ENCODE data around the gene COMT. TPM values are rescaled to one million over a fixed set of nuclear protein-coding genes. Genes with fewer than 3 reads are reported as not detected.
"Not testable (repeated sequence)": the region's sequence is repeated elsewhere in the genome, so short reads cannot be mapped to it uniquely, and the experiment has no call there.

Gene COMT
- total RNA-seq, 1 donor from 2014 or later: 104 TPM

- ATAC-seq: no peak
- no peak for DNase-seq (ENCODE audit: missing footprints)
- intact Hi-C loops (cut with DNase I): no loop called here
Observed at GRCh38 chr22:19905347-19906276, 36.0 kb upstream of the COMT start.

DNA sequence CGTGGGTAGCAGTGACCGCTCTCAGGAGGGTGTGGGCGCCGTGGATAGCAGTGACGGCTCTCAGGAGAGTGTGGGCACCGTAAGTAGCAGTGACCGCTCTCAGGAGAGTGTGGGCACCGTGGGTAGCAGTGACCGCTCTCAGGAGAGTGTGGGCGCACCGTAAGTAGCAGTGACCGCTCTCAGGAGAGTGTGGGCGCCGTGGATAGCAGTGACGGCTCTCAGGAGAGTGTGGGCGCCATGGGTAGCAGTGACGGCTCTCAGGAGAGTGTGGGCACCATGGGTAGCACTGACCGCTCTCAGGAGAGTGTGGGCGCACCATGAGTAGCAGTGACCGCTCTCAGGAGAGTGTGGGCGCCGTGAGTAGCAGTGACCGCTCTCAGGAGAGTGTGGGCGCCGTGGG is 34.7 kb upstream of the COMT start:
- ATAC-seq; DNase-seq (ENCODE audit: missing footprints); intact Hi-C loops (cut with DNase I): not testable (repeated sequence)

DNA sequence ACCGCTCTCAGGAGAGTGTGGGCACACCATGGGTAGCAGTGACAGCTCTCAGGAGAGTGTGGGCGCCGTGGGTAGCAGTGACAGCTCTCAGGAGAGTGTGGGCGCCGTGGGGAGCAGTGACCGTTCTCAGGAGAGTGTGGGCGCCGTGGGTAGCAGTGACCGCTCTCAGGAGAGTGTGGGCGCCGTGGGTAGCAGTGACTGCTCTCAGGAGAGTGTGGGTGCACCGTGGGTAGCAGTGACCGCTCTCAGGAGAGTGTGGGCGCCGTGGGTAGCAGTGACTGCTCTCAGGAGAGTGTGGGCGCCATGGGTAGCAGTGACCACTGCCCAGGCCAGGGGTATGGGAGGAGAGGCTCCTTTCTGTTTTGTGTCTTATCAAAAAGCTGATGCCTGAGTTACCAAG is 33.7 kb upstream of the COMT start:
- ATAC-seq; intact Hi-C loops (cut with DNase I); DNase-seq (ENCODE audit: missing footprints): not testable (repeated sequence)

DNA sequence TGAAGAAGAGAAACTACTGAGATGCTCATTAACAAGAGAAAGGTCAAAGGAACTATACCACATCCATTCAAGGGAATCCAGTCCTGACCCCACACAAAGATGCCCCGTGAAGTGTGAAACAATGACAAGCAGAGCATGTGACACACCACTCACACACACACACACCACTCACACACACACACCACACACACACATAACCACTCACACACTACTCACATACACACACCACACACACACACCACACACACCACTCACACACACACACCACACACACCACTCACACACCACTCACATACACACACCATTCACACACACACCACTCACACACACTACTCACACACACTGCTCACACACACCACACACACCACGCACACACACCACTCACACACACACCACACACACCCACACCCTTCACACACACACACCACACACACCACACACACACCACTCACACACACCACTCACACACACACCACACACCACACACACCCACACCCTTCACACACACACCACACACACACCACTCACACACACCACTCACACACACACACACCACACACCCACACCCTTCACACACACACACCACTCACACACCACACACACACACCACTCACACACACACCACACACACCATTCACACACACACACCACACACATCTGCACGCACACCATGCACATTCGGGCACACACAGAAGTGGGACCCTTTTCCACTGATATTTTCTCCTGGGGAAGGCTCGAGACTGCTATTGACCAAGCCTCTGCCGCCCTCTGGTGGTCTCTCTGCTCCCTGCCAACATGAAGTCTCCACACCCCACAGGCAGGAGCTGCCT is 32.0 kb upstream of the COMT start:
- ATAC-seq (peak; percentile 89), DNase-seq (ENCODE audit: missing footprints) (peak; percentile 91)
- intact Hi-C loops (cut with DNase I): loop anchor here (1.0 kb wide), 1 partner anchor 179 kb away; no protein-coding TSS in a partner anchor

GRCh38 chr22:19910180-19910744 is 31.3 kb upstream of the COMT start:
- intact Hi-C loops (cut with DNase I): loop anchor here (1.0 kb wide), 1 partner anchor 180 kb away; no protein-coding TSS in a partner anchor
- ATAC-seq: no peak
- no peak for DNase-seq (ENCODE audit: missing footprints)

GRCh38 chr22:19911540-19912270 is 29.9 kb upstream of the COMT start:
- peak; percentile 12 for ATAC-seq
- intact Hi-C loops (cut with DNase I): no loop called here
- DNase-seq (ENCODE audit: missing footprints): no peak

DNA sequence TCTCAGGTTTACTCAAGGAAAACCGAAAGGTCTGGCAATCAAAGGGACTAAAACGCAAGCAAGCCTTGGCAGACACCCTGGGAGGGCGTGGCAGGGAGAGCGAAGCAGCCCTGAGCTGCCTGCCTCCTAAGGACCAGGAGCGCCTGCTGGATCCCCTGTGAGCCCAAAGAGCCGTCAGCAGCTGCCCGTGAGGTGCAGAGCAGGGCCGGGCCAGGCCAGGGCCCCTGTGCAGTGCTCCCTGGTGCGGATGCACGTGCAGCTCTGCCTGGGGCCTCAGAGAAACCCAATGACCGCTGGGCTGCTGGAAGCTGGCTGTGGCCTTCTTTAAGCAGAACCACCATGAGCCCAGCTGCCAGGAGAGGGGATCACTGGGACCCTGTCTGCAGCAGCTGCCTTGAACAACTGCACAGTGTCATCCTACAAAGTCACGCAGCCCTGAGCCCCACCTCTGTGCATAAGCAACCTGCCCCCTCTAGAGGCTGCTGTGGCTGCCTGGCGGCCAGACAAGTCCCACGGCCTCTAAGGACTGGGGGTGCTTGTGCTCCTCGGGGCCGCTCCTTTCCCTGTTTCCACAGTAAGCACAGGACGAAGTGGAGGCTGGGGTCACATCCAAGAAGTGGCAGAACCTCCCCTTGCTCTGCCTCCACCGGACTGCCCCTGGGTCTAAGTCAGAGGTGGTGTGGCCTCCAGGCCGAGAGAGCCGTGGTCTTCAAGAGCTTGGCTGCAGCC is 29.1 kb upstream of the COMT start:
- DNase-seq (ENCODE audit: missing footprints) (no peak), ATAC-seq (no peak)
- intact Hi-C loops (cut with DNase I): no loop called here

- ATAC-seq (no peak), DNase-seq (ENCODE audit: missing footprints) (no peak)
- intact Hi-C loops (cut with DNase I): no loop called here
Observed at GRCh38 chr22:19913337-19913936, 28.1 kb upstream of the COMT start.

GRCh38 chr22:19914201-19914943 is 27.2 kb upstream of the COMT start:
- ATAC-seq (no peak), DNase-seq (ENCODE audit: missing footprints) (no peak)
- intact Hi-C loops (cut with DNase I): no loop called here

- intact Hi-C loops (cut with DNase I): no loop called here
- ATAC-seq (no peak), DNase-seq (ENCODE audit: missing footprints) (no peak)
Observed at GRCh38 chr22:19915287-19915954, 26.2 kb upstream of the COMT start.

DNA sequence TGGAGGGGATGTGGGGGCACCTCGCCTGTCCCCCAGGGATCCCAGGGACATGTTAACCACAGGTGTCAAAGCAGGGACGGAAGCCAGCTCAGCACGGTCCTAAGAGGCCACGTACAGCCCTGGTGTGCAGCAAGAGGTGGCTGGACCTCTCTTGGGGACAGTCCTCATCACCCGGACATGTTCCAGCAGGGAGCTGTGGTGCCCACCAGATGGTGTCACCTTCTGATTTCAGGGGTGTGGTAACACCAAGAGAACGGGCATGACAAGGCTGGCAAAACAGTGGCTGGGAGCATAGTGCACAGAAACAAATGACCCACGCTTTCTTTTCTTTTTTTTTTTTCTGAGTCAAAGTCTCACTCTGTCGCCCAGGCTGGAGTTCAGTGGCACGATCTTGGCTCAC is 25.6 kb upstream of the COMT start:
- no peak for DNase-seq (ENCODE audit: missing footprints)
- intact Hi-C loops (cut with DNase I): no loop called here
- ATAC-seq: no peak

GRCh38 chr22:19916941-19917340 is 24.6 kb upstream of the COMT start:
- intact Hi-C loops (cut with DNase I): no loop called here
- ATAC-seq (no peak), DNase-seq (ENCODE audit: missing footprints) (no peak)

DNA sequence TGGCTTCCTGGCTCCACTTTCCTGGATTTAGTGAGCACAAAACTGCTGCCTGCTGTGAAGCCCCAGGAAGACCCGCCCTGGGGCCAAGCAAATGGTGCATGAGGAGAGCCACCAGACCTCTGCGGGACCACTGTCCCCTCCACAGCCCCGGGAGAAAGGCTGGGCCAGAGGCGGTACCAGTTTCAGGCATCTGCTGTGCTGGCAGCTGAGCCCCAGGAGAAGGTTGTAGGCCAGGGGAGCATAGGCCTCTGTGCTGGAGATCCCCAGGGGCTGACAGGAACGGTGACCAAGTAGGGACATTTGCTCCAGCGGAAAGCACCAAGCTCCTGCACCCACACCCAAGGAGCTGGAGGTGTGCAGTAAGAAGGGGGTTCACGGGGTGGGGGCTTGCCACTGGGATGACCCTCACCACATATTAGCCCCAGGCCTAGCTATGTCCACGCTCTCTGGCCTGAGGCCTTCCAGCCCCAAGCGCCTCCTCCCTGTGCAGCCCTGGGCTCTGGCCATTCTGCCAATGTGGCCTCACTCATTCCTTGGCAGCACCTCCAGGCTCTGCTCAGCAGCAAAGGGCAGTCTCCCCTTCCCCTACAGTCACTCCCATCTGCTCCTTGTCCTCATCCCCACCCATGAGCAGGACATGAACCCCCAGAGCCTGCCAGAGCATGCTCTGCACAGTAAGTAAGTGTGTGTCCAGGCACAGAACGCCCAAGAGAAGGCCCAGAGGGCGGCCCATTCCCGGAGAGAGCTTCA is 24.0 kb upstream of the COMT start:
- ATAC-seq: peak; percentile 26
- DNase-seq (ENCODE audit: missing footprints): no peak
- intact Hi-C loops (cut with DNase I): no loop called here

DNA sequence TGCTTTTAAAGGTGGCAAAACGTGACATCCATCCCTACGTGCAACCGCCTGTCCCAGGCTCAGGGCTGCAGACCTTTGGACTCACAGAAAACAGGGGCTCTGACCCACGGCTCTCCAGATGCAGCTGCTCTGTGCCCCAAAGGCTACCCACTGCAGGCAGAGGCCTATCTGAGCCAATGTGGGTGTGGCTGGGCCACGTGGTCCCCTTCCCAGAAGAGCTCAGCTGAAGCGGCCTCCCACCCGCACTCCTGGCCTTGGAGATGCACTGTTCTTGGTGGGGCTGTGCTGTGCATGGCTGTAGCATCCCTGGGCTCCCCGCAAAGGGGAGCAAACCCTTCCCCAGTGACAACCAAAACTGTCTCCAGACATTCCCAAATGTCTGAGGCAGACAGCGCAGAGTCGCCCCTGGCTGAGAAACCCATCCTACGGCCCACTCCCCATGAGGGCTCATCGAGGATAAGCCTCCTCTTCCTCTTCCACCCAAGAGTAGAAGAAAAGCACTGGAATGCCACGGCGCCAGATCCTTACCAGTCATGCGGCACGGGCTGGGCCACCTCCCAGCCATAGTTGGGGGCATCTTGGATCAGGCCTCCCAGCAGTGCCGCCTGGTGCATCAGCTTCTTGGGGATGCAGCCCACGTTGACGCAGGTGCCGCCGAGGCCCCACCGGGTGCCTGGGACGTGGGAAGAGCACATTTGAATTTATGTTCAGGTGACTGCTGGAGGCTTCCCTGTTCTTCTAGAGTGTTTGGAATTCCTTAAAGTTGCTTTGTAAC is 23.1 kb upstream of the COMT start:
- DNase-seq (ENCODE audit: missing footprints): no peak
- ATAC-seq: no peak
- intact Hi-C loops (cut with DNase I): no loop called here

- no peak for DNase-seq (ENCODE audit: missing footprints)
- ATAC-seq: no peak
- intact Hi-C loops (cut with DNase I): no loop called here
Observed at GRCh38 chr22:19919701-19920363, 21.7 kb upstream of the COMT start.
